NCI-H146 treated with DMSO at 0.1 percent for 48 hours (cell line): ENCODE measurements around the gene KRTAP1-3.
"Not testable (repeated sequence)": the region's sequence is repeated elsewhere in the genome, so short reads cannot be mapped to it uniquely, and the experiment has no call there.

Experiments used
- DNase-seq: peaks from one replicate; lab custom pipeline; 2025; ENCODE audit not compliant: unreplicated experiment; lab: John Stamatoyannopoulos, UW

Gene KRTAP1-3

GRCh38 chr17:41054556-41054955, 19.9 kb upstream of the KRTAP1-3 start:
- DNase-seq: not testable (repeated sequence)

DNA sequence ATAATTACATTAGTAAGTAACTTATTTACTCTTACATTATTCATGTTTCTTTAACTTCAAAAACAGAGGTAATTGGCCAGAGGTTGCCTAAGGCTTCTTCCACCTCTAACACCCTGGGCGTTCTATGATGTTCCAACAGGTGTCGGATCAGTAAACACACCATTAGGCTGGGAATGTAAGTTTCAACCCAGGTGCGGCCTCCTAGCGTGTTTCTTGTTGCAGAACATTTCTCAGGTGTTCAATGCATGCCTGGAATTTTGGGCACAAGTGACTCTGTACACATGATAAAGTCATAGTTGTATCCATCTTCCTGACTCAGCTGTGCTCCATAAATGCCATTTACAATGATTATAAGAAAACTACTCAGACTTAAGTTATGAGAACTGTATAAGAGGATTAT, 19.4 kb upstream of the KRTAP1-3 start:
- DNase-seq: no peak

- no peak for DNase-seq
Observed at GRCh38 chr17:41052566-41052965, 17.9 kb upstream of the KRTAP1-3 start.

DNA sequence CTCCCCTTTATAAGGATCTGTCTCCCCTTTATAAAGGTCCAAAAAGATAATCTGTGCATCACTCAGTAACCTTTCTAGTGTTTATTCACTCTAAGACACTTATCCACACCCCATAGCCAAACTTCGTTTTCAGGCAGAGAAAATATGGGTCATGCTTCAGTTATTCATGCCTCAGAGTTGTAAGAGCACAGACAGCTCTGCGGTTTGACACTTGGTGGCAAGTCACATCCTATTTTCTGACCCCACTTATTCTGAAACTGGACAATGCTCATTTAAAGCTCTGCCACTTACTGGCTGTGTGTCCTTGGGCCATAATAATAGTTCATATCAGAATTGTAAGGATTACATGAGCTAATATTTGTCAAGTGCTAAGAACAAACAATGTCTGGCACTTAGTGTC, 14.4 kb upstream of the KRTAP1-3 start:
- no peak for DNase-seq

DNA sequence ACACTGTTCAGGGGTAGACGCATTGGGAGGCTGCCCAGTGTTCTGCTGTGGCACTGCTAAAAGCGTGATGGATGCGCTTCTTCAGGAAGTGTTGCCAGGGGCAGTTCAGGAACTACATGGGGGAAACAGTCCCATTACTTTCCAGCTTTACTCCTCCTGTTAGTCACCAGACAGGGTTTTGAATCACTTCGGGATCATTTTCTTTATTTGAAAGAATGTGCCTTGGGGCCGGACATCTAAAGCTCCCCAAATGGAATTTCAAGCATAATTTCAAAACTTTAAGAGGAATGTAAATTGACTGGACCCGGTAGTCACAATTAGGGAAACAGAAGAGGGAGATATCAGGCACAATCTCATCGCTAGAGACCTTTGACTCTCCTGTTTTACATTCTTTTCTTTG, 13.8 kb upstream of the KRTAP1-3 start:
- no peak for DNase-seq

DNA sequence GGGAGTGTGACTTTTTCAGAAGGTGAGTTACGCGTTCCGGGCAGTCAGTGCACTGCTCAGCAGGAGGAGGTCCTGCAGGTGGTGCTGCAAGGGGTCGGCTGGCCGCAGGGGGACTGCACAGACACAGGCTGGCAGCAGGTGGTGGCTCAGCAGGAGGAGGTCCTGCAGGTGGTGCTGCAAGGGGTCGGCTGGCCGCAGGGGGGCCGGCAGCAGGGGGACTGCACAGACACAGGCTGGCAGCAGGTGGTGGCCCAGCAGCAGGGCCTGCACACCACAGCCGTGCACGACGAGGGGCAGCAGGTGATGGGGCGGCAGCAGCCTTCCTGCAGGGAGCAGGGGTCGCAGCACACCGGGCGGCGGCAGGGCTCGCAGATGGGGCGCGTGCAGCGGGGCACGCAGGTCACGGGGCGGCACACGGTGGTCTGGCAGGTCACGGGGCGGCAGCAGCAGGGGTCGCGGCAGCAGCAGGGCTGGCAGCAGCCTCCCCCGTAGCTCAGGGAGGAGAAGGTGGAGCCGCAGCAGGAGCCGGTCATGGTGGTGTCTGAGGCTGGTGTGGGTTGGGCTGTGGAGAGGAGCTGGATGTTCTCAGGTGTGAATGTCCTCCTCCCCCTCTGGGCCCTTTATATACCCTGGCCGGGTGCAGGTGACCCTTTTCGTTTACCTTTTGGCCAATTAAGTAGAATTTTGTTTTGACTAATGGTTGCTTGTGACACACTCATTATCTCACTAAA, 12.2 kb upstream of the KRTAP1-3 start, which contains the start of gene KRTAP2-1:
Gene KRTAP2-1, minus strand, starts transcription at position 582 of the 731 bp plus-strand sequence. Its CDS starts 49 bp downstream, at position 533.
- not testable (repeated sequence) for DNase-seq

DNA sequence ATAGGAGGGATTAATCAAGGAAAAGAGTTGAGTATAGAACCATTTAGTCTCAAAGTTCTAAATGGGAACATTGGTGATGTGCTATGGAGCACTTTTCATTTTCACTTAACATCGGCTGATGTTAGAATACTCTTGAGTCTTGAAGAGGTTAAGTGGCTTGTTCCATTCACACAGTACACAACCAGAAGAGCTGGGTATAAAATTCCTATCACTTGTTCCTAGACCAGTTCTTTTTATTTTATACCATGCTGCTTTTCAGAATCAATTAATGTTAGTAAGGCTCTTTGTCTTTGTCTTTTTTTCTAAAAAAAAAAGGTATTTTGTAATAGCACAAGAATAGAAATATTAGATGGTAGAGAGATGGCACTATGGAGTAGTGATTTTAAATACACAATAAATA, 8.3 kb upstream of the KRTAP1-3 start:
- no peak for DNase-seq

- not testable (repeated sequence) for DNase-seq
Observed at GRCh38 chr17:41040783-41041571, 6.3 kb upstream of the KRTAP1-3 start, which contains the start of gene KRTAP1-1. KRTAP1-1 (minus strand) TSS chr17:41041450; CDS start chr17:41041397, 53 bp downstream.

- DNase-seq: no peak
Observed at GRCh38 chr17:41037853-41038350, 3.2 kb upstream of the KRTAP1-3 start.

DNA sequence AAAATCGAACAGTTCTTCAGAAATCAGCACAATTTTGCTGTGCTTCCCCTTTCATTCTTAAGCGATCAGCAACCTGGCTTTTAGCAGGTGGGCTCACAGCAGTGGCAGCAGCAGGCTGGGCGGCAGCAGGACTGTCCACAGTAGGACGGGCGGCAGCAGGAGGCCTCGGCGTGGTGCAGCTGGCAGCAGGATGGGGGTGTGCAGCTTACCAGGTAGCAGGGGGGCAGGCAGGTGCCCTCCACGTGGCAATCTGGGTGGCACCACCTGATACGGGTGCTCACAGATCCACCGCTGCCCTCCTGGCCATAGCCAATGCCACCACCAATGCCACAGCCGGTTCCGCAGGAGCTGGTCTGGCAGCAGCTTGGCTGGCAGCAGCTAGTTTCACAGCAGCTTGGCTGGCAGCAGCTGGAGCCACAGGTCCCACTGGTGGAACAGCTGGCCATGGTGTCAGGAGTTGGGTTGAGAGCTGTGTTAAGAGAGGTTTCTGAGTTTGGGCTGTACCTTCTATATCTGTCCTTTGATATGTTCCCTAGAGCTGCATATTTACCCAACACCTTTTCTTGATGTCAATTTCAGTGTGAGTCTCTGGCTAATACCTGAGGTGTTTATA, 4.9 kb downstream of the KRTAP1-3 start, which contains the start of gene KRTAP1-4:
Gene KRTAP1-4, minus strand, starts transcription at position 563 of the 613 bp plus-strand sequence. Its CDS starts 117 bp downstream, at position 446.
- DNase-seq: peak; percentile 40

DNA sequence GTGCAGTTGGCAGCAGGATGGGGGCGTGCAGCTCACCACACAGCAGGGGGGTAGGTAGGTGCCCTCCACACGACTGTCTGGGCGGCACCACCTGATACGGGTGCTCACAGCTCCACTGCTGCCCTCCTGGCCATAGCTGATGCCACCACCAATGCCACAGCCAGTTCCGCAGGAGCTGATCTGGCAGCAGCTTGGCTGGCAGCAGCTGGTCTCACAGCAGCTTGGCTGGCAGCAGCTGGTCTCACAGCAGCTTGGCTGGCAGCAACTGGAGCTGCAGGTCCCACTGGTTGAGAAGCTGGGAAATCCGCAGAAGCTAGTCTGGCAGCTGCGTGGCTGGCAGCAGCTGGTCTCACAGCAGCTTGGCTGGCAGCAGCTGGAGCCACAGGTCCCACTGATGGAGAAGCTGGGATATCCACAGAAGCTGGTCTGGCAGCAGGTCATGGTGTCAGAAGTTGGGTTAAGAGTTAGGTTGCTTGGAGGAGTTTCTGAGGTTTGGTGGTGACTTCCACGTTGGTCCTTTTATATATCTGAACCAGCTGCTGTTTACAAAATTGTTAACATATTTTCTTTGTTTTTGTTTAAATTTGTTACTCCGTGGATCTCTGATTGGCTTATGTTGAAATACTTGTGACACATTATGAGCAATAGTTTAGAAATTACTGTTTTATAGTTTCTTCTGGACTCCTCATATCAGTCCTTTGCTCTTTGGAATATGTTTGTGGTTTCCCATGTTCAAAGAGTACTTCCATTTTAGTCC, 7.8 kb downstream of the KRTAP1-3 start, which contains the start of gene KRTAP1-5:
Gene KRTAP1-5, minus strand, starts transcription at position 494 of the 757 bp plus-strand sequence. Its CDS starts 53 bp downstream, at position 441.
- DNase-seq: no peak

GRCh38 chr17:41024697-41025096, 10.0 kb downstream of the KRTAP1-3 start:
- no peak for DNase-seq

GRCh38 chr17:41020336-41020735, 14.3 kb downstream of the KRTAP1-3 start:
- peak; percentile 85 for DNase-seq

- DNase-seq: no peak
Observed at GRCh38 chr17:41019415-41019814, 15.3 kb downstream of the KRTAP1-3 start.

DNA sequence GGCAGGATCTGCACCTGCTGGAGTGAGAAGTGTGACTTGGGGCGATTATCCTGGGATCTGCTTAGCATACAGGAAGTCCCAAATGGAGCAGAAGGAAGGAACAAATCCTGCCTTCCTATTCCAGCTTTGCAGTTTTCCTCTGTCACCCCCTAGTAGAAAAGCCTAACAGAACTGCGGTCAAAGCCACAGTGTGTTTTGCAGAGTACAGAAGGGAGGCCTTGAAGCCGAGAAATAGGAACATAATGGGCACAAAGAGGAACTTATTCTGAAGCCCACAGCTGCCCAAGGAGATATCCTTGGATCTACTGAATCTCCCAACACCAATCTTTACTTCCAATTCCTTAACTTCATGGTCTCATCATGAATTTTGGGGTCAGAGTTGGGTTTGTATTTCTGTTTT, 16.1 kb downstream of the KRTAP1-3 start:
- DNase-seq: no peak

DNA sequence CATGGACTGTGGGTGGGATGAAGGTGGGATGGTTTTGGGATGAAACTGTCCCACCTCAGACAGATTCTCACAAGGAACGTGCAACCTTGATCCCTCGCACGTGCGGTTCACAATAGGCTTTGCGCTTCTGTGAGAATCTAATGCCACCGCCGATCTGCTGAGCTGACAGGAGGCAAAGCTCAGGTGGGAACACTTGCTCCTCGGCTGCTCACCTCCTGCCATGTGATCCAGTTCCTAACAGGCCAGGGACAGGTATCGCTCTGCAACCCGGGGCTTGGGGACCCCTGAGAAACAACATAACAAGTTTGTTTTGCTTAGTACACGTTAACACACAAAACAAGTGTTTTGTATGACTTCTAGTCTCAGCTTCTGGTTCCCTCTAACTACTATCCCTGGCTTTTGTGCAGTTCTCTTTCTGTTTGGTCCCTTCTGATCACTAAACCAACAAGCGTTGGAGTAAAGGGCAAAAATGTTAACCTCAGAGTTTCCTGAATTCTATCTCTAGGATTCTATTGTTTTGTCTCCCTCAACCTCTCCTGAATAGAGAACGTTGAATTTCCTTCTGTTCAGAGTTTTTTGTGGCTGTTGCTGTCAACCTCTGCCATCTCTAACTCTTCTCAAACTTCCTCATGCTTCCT, 18.0 kb downstream of the KRTAP1-3 start:
- no peak for DNase-seq

GRCh38 chr17:41015454-41015853, 19.2 kb downstream of the KRTAP1-3 start:
- no peak for DNase-seq

DNA sequence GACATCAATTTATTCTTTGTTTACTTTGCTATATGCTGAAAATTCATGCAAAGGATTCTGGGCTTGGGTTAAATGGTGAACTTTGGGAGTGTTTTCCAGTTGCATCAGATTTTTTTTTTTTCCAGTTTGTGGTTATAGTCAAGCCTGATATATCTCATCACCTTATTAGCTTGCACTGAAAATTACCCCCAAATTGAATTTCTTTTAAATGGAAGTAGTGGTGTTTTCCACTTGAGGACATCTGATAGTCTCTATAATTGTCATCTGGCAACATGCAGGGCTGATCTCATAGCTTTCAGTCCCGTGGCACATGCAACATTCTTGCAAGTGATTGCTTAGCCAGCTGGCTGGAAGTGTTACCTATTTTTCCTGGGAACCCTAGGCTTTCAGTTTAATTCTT, 21.1 kb downstream of the KRTAP1-3 start:
- no peak for DNase-seq

- no peak for DNase-seq
Observed at GRCh38 chr17:41013181-41013580, 21.5 kb downstream of the KRTAP1-3 start.
